ENCODE results near the gene HK1.

The HK1 gene

GRCh38 chr10:69408318-69409175, 130.3 kb downstream of the HK1 start:
- peak; percentile 52 for DNase-seq

GRCh38 chr10:69409176-69409495, 130.8 kb downstream of the HK1 start:
- no peak for DNase-seq

- DNase-seq = no peak
Observed at GRCh38 chr10:69409968-69410367, 131.7 kb downstream of the HK1 start.

GRCh38 chr10:69410487-69410886, 132.2 kb downstream of the HK1 start:
- DNase-seq = no peak

GRCh38 chr10:69411476-69411875, 133.2 kb downstream of the HK1 start:
- DNase-seq = no peak

- DNase-seq = no peak
Observed at GRCh38 chr10:69412232-69412790, 134.0 kb downstream of the HK1 start.

- DNase-seq = peak; percentile 18
Observed at GRCh38 chr10:69413221-69413865, 135.0 kb downstream of the HK1 start.

- no peak for DNase-seq
Observed at GRCh38 chr10:69414036-69415018, 136.0 kb downstream of the HK1 start.

GRCh38 chr10:69415049-69415448, 136.8 kb downstream of the HK1 start:
- no peak for DNase-seq

- DNase-seq = no peak
Observed at GRCh38 chr10:69415951-69416350, 137.7 kb downstream of the HK1 start.

- DNase-seq = no peak
Observed at GRCh38 chr10:69416695-69417094, 138.4 kb downstream of the HK1 start, which contains the start of gene TACR2. Gene TACR2, minus strand, starts transcription at chr10:69416918. Its CDS starts 595 bp downstream, at chr10:69416323.

GRCh38 chr10:69417542-69417941, 139.2 kb downstream of the HK1 start:
- DNase-seq = no peak

- DNase-seq = no peak
Observed at GRCh38 chr10:69418052-69418752, 139.9 kb downstream of the HK1 start.

- no peak for DNase-seq
Observed at GRCh38 chr10:69419096-69419743, 140.9 kb downstream of the HK1 start.

- no peak for DNase-seq
Observed at GRCh38 chr10:69419744-69420126, 141.4 kb downstream of the HK1 start.

- no peak for DNase-seq
Observed at GRCh38 chr10:69421611-69422308, 143.5 kb downstream of the HK1 start.

- no peak for DNase-seq
Observed at GRCh38 chr10:69422676-69423075, 144.4 kb downstream of the HK1 start.

- DNase-seq = no peak
Observed at GRCh38 chr10:69425041-69425440, 146.7 kb downstream of the HK1 start.

- no peak for DNase-seq
Observed at GRCh38 chr10:69425511-69426298, 147.4 kb downstream of the HK1 start.

GRCh38 chr10:69426376-69426727, 148.1 kb downstream of the HK1 start:
- no peak for DNase-seq
